PC-3 (cell line): ENCODE measurements around the gene AK1. TPM values are rescaled to one million over a fixed set of nuclear protein-coding genes. Genes with fewer than 3 reads are reported as not detected.

Experiments used
- ATAC-seq: fragments of 200-7000 bp; cut with Tn5 transposase; 2 replicates; pipeline ENCODE4 v1.9.1; 2020; ENCODE audit warnings: mild to moderate bottlenecking, moderate library complexity
- BruUV-seq: library from RNA; stranded (reverse); fragments of 400-500 nt; replicated peaks from 2 replicates; lab custom pipeline; 2021; lab: Mats Ljungman, UMichigan
- CTCF ChIA-PET: fragments of 300-600 bp; sonication (Branson Sonifier 250); formaldehyde crosslinking; loops from one replicate; lab custom pipeline; 2022; ENCODE audit warnings: antibody characterized with exemption; lab: Charles Lee
- POLR2A ChIA-PET: fragments of 300-600 bp; sonication (Branson Sonifier 250); formaldehyde crosslinking; loops from one replicate; lab custom pipeline; 2022; ENCODE audit warnings: antibody characterized with exemption; ENCODE audit not compliant: unreplicated experiment; lab: Charles Lee
- DNase-seq: peaks from one replicate; pipeline ENCODE4 v3.0.0-alpha.2; 2015
- H2AFZ ChIP-seq: fragments of 300-600 bp; sonication (generic); 2 replicates; pipeline ENCODE4 v1.6.0; 2016; ENCODE audit warnings: antibody characterized with exemption, low read length
- H3F3A ChIP-seq: fragments of 300-600 bp; sonication (generic); one replicate; pipeline ENCODE4 v1.6.0; 2017; ENCODE audit warnings: antibody characterized with exemption, low read length, control low read depth, mild to moderate bottlenecking; ENCODE audit not compliant: unreplicated experiment
- H3K27ac ChIP-seq: fragments of 300-600 bp; sonication (generic); 2 replicates; pipeline ENCODE4 v1.5.1; 2016; ENCODE audit warnings: mild to moderate bottlenecking, low read length
- H3K27me3 ChIP-seq: fragments of 300-600 bp; sonication (generic); 2 replicates; pipeline ENCODE4 v1.6.1; 2016; ENCODE audit warnings: low read length, mixed read lengths
- H3K36me3 ChIP-seq: fragments of 300-600 bp; sonication (generic); 2 replicates; pipeline ENCODE4 v1.6.1; 2016; ENCODE audit warnings: low read depth, mixed run types, low read length, mixed read lengths
- H3K4me1 ChIP-seq: fragments of 300-600 bp; sonication (generic); 2 replicates; pipeline ENCODE4 v1.5.1; 2016; ENCODE audit warnings: low read length; ENCODE audit not compliant: insufficient read depth
- H3K4me2 ChIP-seq: fragments of 300-600 bp; sonication (generic); 2 replicates; pipeline ENCODE4 v1.6.0; 2016; ENCODE audit warnings: low read length
- H3K4me3 ChIP-seq: fragments of 300-600 bp; sonication (generic); 2 replicates; pipeline ENCODE4 v1.5.1; 2016; ENCODE audit warnings: mild to moderate bottlenecking, low read length, mixed read lengths
- H3K79me2 ChIP-seq: fragments of 300-600 bp; sonication (generic); 2 replicates; pipeline ENCODE4 v1.6.1; 2017; ENCODE audit warnings: low read length, mixed read lengths
- H3K9ac ChIP-seq: fragments of 300-600 bp; sonication (generic); 2 replicates; pipeline ENCODE4 v1.6.0; 2016; ENCODE audit warnings: mild to moderate bottlenecking, low read length
- H3K9me2 ChIP-seq: fragments of 300-600 bp; sonication (generic); replicated peaks from 2 replicates; pipeline ENCODE4 v1.6.1; 2016; ENCODE audit warnings: mixed run types, low read length, mixed read lengths
- H3K9me3 ChIP-seq: fragments of 300-600 bp; sonication (generic); 2 replicates; pipeline ENCODE4 v1.6.1; 2016; ENCODE audit warnings: low read length, mixed read lengths
- H4K20me1 ChIP-seq: fragments of 300-600 bp; sonication (generic); 2 replicates; pipeline ENCODE4 v1.6.1; 2016; ENCODE audit warnings: low read length, mixed read lengths
- EZH2 ChIP-seq: fragments of 300-600 bp; sonication (generic); IDR thresholded peaks from one replicate; pipeline ENCODE4 v1.6.1; 2017; ENCODE audit warnings: antibody characterized with exemption, mild to moderate bottlenecking, low read length; ENCODE audit not compliant: unreplicated experiment
- EZH2phosphoT487 ChIP-seq: fragments of 300-600 bp; sonication (generic); IDR thresholded peaks from 2 replicates; pipeline ENCODE4 v1.6.1; 2018; ENCODE audit warnings: mild to moderate bottlenecking, antibody characterized with exemption, low read length, borderline replicate concordance
- intact Hi-C: fragments of 100-400 bp; cut with micrococcal nuclease; formaldehyde crosslinking; loops from 2 replicates; pipeline ENCODE4 v1.9.0; 2023
- total RNA-seq: library from RNA; depleted of rRNA; stranded (reverse); fragments of >200 nt; gene quantifications from 2 replicates; pipeline ENCODE4 v1.2.3, GENCODE V29; 2014
- TF ChIP-seq, protein P1 (sequence below): fragments of 300-600 bp; sonication (generic); conservative IDR thresholded peaks from 2 replicates; pipeline ENCODE4 v1.5.1; 2017; ENCODE audit warnings: antibody characterized with exemption, low read depth, mild to moderate bottlenecking, low read length

AK1 gene
- total RNA-seq, 1 experiment from 2014 or later: 79.1 TPM

DNA sequence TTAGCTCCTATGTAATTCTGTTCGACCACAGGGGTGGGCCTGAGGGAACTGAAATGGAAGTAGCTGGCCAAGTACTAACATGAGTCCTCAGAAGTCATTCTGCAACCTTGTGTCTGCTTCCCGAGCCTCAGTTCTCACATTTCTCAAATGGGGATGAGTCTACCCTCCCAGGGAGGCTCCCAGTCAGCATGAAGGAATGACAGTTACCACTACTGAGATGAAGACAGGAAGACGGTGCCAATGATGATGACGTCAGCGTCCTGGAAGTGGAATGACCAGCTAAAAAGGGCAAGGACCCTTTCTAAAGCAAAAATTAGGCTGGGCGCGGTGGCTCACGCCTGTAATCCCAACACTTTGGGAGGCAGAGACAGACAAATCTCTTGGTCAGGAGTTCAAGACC is 46.3 kb upstream of the AK1 start:
- Histone ChIP-seq H3K36me3 (no peaks in the 10 kb centered on the region), H3K9me2 (no peaks in the 10 kb centered on the region), H3K4me1 (peaks cover 34% of the 10 kb centered on the region), H2AFZ (no peak overlapping the region), H3K9ac (no peak overlapping the region), H3F3A (no peaks in the 10 kb centered on the region), H3K27me3 (no peaks in the 10 kb centered on the region), H3K4me2 (peak overlapping the region; percentile 37), H4K20me1 (no peaks in the 10 kb centered on the region), H3K9me3 (no peaks in the 10 kb centered on the region), H3K79me2 (no peaks in the 10 kb centered on the region), H3K27ac (peak overlapping the region; percentile 76), H3K4me3 (no peak overlapping the region)
- CTCF ChIA-PET: no interaction called here
- POLR2A ChIA-PET: no interaction called here
- ATAC-seq (no peak), DNase-seq (peak; percentile 77)
- no TSS peak for BruUV-seq
- TF ChIP-seq, protein P1, sequence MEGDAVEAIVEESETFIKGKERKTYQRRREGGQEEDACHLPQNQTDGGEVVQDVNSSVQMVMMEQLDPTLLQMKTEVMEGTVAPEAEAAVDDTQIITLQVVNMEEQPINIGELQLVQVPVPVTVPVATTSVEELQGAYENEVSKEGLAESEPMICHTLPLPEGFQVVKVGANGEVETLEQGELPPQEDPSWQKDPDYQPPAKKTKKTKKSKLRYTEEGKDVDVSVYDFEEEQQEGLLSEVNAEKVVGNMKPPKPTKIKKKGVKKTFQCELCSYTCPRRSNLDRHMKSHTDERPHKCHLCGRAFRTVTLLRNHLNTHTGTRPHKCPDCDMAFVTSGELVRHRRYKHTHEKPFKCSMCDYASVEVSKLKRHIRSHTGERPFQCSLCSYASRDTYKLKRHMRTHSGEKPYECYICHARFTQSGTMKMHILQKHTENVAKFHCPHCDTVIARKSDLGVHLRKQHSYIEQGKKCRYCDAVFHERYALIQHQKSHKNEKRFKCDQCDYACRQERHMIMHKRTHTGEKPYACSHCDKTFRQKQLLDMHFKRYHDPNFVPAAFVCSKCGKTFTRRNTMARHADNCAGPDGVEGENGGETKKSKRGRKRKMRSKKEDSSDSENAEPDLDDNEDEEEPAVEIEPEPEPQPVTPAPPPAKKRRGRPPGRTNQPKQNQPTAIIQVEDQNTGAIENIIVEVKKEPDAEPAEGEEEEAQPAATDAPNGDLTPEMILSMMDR: no peak
- TF ChIP-seq EZH2 (no peak), EZH2phosphoT487 (no peak)
- intact Hi-C loops: loop anchor here (5.0 kb wide), 1 partner anchor 331 kb away; no protein-coding TSS in a partner anchor

GRCh38 chr9:127923046-127923445 is 45.6 kb upstream of the AK1 start:
- DNase-seq (no peak), ATAC-seq (no peak)
- H3F3A ChIP-seq: no peaks in the 10 kb centered on the region
- no TSS peak for BruUV-seq
- ChIA-PET CTCF (interaction anchor here (2.2 kb wide), 1 partner anchor 188 kb away, joined by 9 read pairs; the partner anchor contains the start of gene TOR2A), POLR2A (no interaction called here)
- H3K4me2 ChIP-seq: no peak overlapping the region
- no peaks in the 10 kb centered on the region for H3K79me2 ChIP-seq
- H3K4me1 ChIP-seq: peaks cover 36% of the 10 kb centered on the region
- no peaks in the 10 kb centered on the region for H3K9me3 ChIP-seq
- TF ChIP-seq, protein P1: no peak
- no peak for TF ChIP-seq EZH2
- no peak for TF ChIP-seq EZH2phosphoT487
- H3K4me3 ChIP-seq: no peak overlapping the region
- H3K27me3 ChIP-seq: no peaks in the 10 kb centered on the region
- no peak overlapping the region for H3K9ac ChIP-seq
- H3K36me3 ChIP-seq: no peaks in the 10 kb centered on the region
- no peaks in the 10 kb centered on the region for H4K20me1 ChIP-seq
- H3K9me2 ChIP-seq: no peaks in the 10 kb centered on the region
- no peak overlapping the region for H2AFZ ChIP-seq
- H3K27ac ChIP-seq: peak overlapping the region; percentile 76
- intact Hi-C loops: loop anchor here (5.0 kb wide), 1 partner anchor 331 kb away; no protein-coding TSS in a partner anchor

DNA sequence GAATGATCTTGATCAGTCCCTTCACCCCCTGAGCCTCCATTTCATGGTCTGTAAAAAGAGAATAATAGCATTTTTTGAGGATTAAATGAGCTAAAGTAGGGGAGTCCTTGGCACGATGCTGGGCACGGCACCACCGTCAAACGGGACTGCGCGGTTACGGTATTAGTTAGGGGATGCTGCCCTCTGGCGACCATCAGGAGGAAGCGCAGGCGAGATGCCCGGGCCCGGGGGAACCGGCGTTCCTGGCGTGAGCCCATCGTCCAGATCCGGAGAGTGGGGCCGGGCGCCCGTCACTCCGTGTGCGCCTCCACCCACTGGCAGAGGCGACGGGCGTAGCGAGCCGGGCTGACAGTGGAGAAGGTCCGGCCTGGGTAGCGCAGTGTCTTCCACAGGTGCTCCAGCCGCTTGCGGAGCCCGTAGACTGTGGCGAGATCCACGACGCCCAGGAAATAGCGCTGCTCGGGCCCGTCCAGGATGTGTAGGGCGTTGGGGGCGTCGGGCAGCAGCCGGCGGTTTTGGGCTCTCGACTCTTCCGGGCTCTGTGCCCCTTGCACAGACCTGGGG is 44.2 kb upstream of the AK1 start:
- Histone ChIP-seq H3F3A (no peaks in the 10 kb centered on the region), H3K9ac (peak overlapping the region; percentile 48; the same call in 1 of the 2 replicates), H3K4me1 (peaks cover 38% of the 10 kb centered on the region), H3K4me2 (peak overlapping the region; percentile 86), H3K9me2 (no peaks in the 10 kb centered on the region), H3K36me3 (no peaks in the 10 kb centered on the region), H3K9me3 (no peaks in the 10 kb centered on the region), H3K79me2 (peaks cover under 1% of the 10 kb centered on the region; the same call in 1 of the 2 replicates), H3K4me3 (peak overlapping the region; percentile 64), H3K27ac (no peak overlapping the region), H2AFZ (peak overlapping the region; percentile 68), H4K20me1 (no peaks in the 10 kb centered on the region), H3K27me3 (no peaks in the 10 kb centered on the region)
- no peak for TF ChIP-seq EZH2
- TF ChIP-seq, protein P1: peak; percentile 77
- no peak for TF ChIP-seq EZH2phosphoT487
- intact Hi-C loops: loop anchor here (2.0 to 5.0 kb wide), 2 partner anchors 187 to 329 kb away; partner anchors contain the start of gene TOR2A
- POLR2A ChIA-PET: interaction anchor here (0.5 kb wide), 1 partner anchor 12 kb away, joined by 3 read pairs; no protein-coding TSS in a partner anchor
- ATAC-seq: peak; percentile 14
- CTCF ChIA-PET: interaction anchor here (2.2 kb wide), 1 partner anchor 187 kb away, joined by 9 read pairs; the partner anchor contains the start of gene TOR2A
- no TSS peak for BruUV-seq
- peak; percentile 62 for DNase-seq
